ENCODE measurements around the gene COL11A1. TPM values are rescaled to one million over a fixed set of nuclear protein-coding genes. Genes with fewer than 3 reads are reported as not detected.
"Not testable (repeated sequence)": the region's sequence is repeated elsewhere in the genome, so short reads cannot be mapped to it uniquely, and the experiment has no call there.

Gene COL11A1
- total RNA-seq (2014; rRNA removed; shearing (Covaris generic); ENCODE audit: low replicate concordance) = 0.27 TPM in 1 of 2 replicates, not detected in the other

GRCh38 chr1:103108376-103109150, at the start of gene COL11A1:
TSS of gene COL11A1 (minus strand) at chr1:103108522. CDS start at chr1:103108178, 344 bp downstream.
- DNase-seq = no peak
- no peak within 1 kb of the TSS for H3K4me3 ChIP-seq
- peaks cover 3% of the 10 kb centered on the region; the same call in 1 of the 2 replicates for H3K27me3 ChIP-seq
- H3K36me3 ChIP-seq = no peaks in the 10 kb centered on the region
- no peaks in the 10 kb centered on the region for H3K9me3 ChIP-seq

GRCh38 chr1:103156966-103157365, 48.6 kb upstream of the COL11A1 start:
- no peak for DNase-seq
- Histone ChIP-seq H3K36me3 (no peaks in the 10 kb centered on the region), H3K9me3 (no peaks in the 10 kb centered on the region), H3K4me3 (no peak overlapping the region), H3K27me3 (peaks cover 4% of the 10 kb centered on the region; the same call in 1 of the 2 replicates)

DNA sequence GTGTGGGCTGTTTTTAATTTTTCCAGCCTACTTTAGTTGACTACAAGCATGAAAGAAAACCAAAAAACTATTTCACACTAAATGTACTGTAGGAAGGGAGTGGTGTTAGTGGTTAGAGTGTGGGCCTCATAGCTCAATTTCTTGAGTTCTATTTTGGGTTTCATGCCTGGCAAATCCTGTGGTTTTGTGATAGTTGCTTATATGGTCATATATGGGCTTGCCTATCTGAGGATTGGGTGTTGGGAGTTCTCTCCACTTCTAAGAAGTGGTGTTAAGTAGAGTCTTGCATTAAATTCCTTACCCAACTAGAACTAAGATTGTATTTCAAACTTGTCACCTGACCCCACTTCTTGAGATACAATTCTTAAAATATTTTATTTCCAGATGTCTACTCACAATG, 37.8 kb upstream of the COL11A1 start:
- H3K9me3 ChIP-seq = no peaks in the 10 kb centered on the region
- H3K4me3 ChIP-seq = no peak overlapping the region
- no peaks in the 10 kb centered on the region for H3K36me3 ChIP-seq
- no peak for DNase-seq
- no peaks in the 10 kb centered on the region for H3K27me3 ChIP-seq

DNA sequence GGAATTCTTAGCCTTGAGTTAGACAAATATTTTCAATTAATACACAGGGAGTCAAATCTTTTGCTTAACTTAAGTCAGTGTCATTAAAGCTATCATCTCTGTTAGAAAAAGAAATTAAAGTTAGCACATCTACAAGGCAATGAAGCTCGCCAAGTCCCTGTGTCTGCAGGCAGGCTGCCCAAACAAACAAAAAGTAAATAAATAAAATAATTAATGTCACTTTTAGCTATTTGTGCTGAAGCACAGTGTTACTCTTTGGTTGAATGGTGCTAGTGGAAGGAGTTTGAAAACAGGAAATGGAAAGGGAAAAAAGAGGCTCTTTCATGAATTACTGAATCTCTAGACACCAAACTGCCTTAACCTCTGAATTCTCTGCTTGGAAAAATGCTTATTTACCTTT, 37.1 kb upstream of the COL11A1 start:
- Histone ChIP-seq H3K27me3 (no peaks in the 10 kb centered on the region), H3K4me3 (no peak overlapping the region), H3K36me3 (no peaks in the 10 kb centered on the region), H3K9me3 (no peaks in the 10 kb centered on the region)
- DNase-seq = no peak

GRCh38 chr1:103144681-103145080, 36.4 kb upstream of the COL11A1 start:
- Histone ChIP-seq H3K36me3 (no peaks in the 10 kb centered on the region), H3K4me3 (no peak overlapping the region), H3K27me3 (no peaks in the 10 kb centered on the region), H3K9me3 (no peaks in the 10 kb centered on the region)
- no peak for DNase-seq

GRCh38 chr1:103142461-103142860, 34.1 kb upstream of the COL11A1 start:
- Histone ChIP-seq H3K9me3 (no peaks in the 10 kb centered on the region), H3K27me3 (no peaks in the 10 kb centered on the region), H3K36me3 (no peaks in the 10 kb centered on the region), H3K4me3 (no peak overlapping the region)
- no peak for DNase-seq

DNA sequence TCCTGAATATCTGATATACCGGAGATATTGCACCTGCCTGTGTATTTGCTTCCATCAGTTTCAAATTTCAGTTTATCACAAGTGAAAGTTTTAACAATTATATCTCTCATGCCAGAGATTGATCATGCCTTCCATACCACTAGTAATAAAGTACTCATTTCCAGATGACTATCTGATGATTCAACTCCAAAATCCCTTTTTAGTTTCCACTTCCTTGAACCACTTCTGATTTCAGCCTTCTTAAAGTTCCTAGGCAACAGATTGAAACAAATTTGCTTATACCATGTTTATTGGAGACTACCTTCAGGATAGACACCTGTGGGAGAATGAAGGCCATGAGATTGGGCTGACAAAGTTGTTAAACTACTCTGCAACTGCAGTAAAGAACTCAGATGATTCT, 21.5 kb upstream of the COL11A1 start:
- no peaks in the 10 kb centered on the region for H3K27me3 ChIP-seq
- no peak overlapping the region for H3K4me3 ChIP-seq
- no peak for DNase-seq
- H3K36me3 ChIP-seq = no peaks in the 10 kb centered on the region
- no peaks in the 10 kb centered on the region for H3K9me3 ChIP-seq

- H3K9me3 ChIP-seq = no peaks in the 10 kb centered on the region
- H3K4me3 ChIP-seq = no peak overlapping the region
- H3K27me3 ChIP-seq = no peaks in the 10 kb centered on the region
- H3K36me3 ChIP-seq = no peaks in the 10 kb centered on the region
- DNase-seq = no peak
Measured at GRCh38 chr1:103129255-103129654, 20.9 kb upstream of the COL11A1 start.

DNA sequence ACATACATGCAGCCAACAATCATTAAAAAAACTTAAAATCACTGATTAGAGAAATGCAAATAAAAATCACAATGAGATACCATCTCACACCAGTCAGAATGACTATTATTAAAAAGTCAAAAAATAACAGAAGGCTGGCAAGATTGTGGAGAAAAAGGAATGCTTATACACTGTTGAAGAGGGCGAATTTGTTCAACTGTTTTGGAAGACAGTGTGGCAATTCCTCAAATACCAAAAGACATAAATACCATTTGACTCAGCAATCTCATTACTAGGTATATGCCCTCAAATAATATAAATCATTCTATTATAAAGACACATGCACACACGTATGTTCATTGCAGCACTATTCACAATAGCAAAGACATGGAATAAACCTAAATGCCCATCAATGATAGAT, 19.9 kb upstream of the COL11A1 start:
- not testable (repeated sequence) for DNase-seq, H3K4me3 ChIP-seq, H3K36me3 ChIP-seq, H3K27me3 ChIP-seq, H3K9me3 ChIP-seq

DNA sequence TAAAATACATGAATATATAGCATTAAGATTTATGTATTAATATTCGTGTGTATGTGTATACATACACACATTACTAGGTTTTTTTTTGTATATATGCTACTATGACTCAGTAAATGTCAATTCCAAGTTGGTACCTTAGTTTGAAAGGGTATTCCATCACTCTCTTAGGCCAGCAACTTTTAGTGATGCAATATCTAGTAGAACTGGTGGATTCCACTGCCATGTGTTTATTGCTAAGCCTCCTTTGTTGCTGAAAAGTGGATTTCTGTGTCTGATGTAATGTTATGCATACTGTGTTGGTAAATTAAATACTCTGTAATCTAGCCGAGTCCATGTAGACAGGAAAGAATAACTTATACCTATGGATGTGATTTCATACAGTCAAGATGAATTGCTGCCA, 16.9 kb upstream of the COL11A1 start:
- H3K4me3 ChIP-seq = no peak overlapping the region
- no peak for DNase-seq
- H3K9me3 ChIP-seq = no peaks in the 10 kb centered on the region
- no peaks in the 10 kb centered on the region for H3K27me3 ChIP-seq
- H3K36me3 ChIP-seq = no peaks in the 10 kb centered on the region

GRCh38 chr1:103122983-103123720, 14.8 kb upstream of the COL11A1 start:
- Histone ChIP-seq H3K4me3 (no peak overlapping the region), H3K36me3 (no peaks in the 10 kb centered on the region), H3K27me3 (no peaks in the 10 kb centered on the region), H3K9me3 (no peaks in the 10 kb centered on the region)
- DNase-seq = no peak

DNA sequence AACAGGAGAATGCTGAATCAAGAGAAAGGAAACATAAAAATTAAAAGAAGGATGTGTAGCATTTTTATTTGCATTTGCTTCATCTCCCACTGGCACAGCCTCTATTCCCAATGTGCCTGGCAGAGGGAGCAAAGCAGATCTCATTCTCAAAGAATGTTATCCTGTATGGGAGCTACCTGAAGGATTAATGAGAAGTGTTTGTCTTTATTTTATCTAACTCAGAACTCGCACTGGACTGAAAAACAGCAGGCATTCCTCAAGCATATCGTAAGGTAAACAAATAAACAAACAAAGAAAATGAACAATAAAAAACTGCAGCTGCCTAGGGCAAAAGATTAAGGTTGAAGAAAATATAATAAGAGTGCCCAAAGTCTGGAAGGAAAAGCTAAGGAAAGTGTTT, 12.7 kb upstream of the COL11A1 start:
- Histone ChIP-seq H3K4me3 (no peak overlapping the region), H3K27me3 (no peaks in the 10 kb centered on the region)

GRCh38 chr1:103112546-103112945, 4.2 kb upstream of the COL11A1 start:
- Histone ChIP-seq H3K36me3 (no peaks in the 10 kb centered on the region), H3K27me3 (no peaks in the 10 kb centered on the region), H3K4me3 (no peak overlapping the region), H3K9me3 (no peaks in the 10 kb centered on the region)
- no peak for DNase-seq

More for the DNA sequence above, 12.7 kb upstream of the COL11A1 start:
- DNase-seq = no peak
- H3K36me3 ChIP-seq = no peaks in the 10 kb centered on the region
- H3K9me3 ChIP-seq = no peaks in the 10 kb centered on the region

GRCh38 chr1:103111926-103112325, 3.6 kb upstream of the COL11A1 start:
- H3K27me3 ChIP-seq = peaks cover 3% of the 10 kb centered on the region; the same call in 1 of the 2 replicates
- H3K9me3 ChIP-seq = no peaks in the 10 kb centered on the region
- no peak for DNase-seq
- no peak overlapping the region for H3K4me3 ChIP-seq
- no peaks in the 10 kb centered on the region for H3K36me3 ChIP-seq

GRCh38 chr1:103110701-103111100, 2.4 kb upstream of the COL11A1 start:
- Histone ChIP-seq H3K9me3 (no peaks in the 10 kb centered on the region), H3K27me3 (peaks cover 3% of the 10 kb centered on the region; the same call in 1 of the 2 replicates), H3K4me3 (no peak overlapping the region), H3K36me3 (no peaks in the 10 kb centered on the region)
- no peak for DNase-seq

GRCh38 chr1:103109311-103109920, 1.1 kb upstream of the COL11A1 start:
- no peaks in the 10 kb centered on the region for H3K36me3 ChIP-seq
- DNase-seq = no peak
- H3K27me3 ChIP-seq = peaks cover 3% of the 10 kb centered on the region; the same call in 1 of the 2 replicates
- H3K9me3 ChIP-seq = no peaks in the 10 kb centered on the region
- no peak overlapping the region for H3K4me3 ChIP-seq

DNA sequence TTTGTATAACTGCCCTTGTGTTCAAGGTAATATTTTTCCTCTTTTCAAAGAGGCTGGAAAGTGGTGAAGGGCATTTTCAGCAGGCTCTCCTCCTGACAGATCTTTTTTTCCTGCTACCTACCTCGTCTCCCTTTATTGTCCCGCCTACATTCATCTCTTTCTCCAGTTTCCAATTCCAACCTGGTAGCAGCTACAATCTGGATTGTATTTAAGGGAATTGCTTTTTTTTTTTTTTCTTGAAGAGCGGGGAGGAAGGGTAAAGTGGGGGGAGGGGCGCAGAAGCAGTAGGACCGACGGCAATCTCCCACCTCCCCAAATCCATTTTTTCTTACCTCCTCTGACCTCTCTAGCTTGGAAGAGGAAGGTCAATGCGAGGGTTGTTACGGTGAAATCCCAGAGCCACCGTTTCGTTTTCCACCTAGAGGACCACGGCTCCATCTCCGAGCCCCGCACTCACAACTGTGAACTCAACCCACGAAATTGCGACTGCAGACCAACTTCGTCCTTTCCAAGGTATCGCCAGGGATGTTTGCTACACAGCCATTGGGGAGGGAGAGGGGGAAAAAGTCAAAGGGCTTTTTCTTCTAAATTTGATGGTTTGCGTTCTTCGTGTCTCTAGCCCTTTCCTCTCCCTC, 464 bp downstream of the COL11A1 start:
- Histone ChIP-seq H3K27me3 (peaks cover 3% of the 10 kb centered on the region; the same call in 1 of the 2 replicates), H3K36me3 (no peaks in the 10 kb centered on the region), H3K4me3 (no peak overlapping the region), H3K9me3 (no peaks in the 10 kb centered on the region)
- DNase-seq = no peak
